Mammary epithelial cell (primary cell): ENCODE results near the gene RAB6A.

Experiments
- EZH2 ChIP-seq: IDR thresholded peaks from 2 replicates; pipeline ENCODE4 v1.6.1; 2012; ENCODE audit warnings: low read length, inconsistent platforms, borderline replicate concordance
- TF ChIP-seq, protein P1 (sequence below), 2 donors: IDR thresholded peaks in 1 of 2; conservative IDR thresholded peaks in 1 of 2; 2 replicates each; pipeline ENCODE4 v1.5.1; 2011 to 2012; ENCODE audit warnings: inconsistent platforms in 2 of 2, low read length in 2 of 2, mild to moderate bottlenecking in 2 of 2, control low read depth in 1 of 2, low read depth in 1 of 2; ENCODE audit not compliant: insufficient read depth in 1 of 2; ENCODE audit errors: extremely low read depth in 1 of 2

DNA sequence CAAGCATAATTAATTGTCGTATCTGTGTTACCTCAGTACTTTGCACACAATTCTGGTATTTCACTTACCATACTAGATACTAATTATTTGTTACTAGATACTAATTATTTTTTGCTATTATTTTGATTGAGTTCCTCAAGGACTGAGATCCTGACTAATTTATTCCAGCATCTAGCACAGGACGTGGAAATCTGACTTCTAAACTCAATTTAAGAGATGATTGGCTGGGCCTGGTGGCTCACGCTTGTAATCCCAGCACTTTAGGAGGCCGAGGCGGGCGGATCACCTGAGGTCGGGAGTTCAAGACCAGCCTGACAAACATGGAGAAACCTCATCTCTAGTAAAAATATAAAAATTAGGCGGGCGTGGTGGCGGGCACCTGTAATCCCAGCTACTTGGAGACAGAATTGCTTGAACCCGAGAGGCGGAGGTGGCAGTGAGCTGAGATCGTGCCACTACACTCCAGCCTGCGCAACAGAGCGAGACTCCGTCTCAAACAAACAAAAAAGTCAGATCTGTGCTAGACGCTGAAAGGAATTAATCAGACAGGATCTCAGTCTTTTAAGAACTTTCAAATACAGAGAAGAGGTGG is 26.3 kb upstream of the RAB6A start:
- TF ChIP-seq, protein P1, sequence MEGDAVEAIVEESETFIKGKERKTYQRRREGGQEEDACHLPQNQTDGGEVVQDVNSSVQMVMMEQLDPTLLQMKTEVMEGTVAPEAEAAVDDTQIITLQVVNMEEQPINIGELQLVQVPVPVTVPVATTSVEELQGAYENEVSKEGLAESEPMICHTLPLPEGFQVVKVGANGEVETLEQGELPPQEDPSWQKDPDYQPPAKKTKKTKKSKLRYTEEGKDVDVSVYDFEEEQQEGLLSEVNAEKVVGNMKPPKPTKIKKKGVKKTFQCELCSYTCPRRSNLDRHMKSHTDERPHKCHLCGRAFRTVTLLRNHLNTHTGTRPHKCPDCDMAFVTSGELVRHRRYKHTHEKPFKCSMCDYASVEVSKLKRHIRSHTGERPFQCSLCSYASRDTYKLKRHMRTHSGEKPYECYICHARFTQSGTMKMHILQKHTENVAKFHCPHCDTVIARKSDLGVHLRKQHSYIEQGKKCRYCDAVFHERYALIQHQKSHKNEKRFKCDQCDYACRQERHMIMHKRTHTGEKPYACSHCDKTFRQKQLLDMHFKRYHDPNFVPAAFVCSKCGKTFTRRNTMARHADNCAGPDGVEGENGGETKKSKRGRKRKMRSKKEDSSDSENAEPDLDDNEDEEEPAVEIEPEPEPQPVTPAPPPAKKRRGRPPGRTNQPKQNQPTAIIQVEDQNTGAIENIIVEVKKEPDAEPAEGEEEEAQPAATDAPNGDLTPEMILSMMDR (conservative IDR thresholded peaks at IDR 0.05 in 1 of 2, IDR thresholded peaks at IDR 0.05 in 1 of 2; ENCODE audit: extremely low read depth in 1 of 2, insufficient read depth in 1 of 2, low read depth in 1 of 2, low read length in 2 of 2), result no peak
- TF ChIP-seq EZH2, result no peak
